GM18505 (cell line): Measurements from ENCODE around the gene DUSP12.

Experiments used
- ATAC-seq: cut with Tn5 transposase; IDR thresholded peaks from one replicate; pipeline ENCODE4 v1.9.1; 2021; ENCODE audit not compliant: unreplicated experiment
- POLR2A ChIP-seq: IDR thresholded peaks from 4 replicates; pipeline ENCODE4 v1.6.1; 2011; ENCODE audit warnings: borderline replicate concordance; ENCODE audit not compliant: insufficient read depth, insufficient read length; ENCODE audit errors: extremely low read depth

The DUSP12 gene

DNA sequence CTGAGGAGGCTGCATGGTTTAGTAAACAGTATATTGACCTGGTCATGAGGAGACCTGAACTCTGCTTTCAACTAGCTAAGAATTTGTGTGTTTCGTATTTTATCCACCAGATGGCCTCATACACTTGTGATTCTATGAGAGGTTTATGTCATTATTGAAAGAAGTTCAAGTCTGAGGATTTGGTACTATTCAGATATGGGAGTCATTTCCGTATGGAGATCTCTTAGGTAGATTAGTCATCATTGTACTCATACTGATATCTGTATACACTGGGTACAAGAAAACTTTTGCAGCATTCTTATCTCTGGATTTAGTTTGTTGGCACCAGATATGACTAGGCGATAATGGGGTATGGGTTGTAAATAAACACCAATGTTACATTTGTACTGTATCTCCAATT is 43.2 kb downstream of the DUSP12 start:
- TF ChIP-seq POLR2A = no peak
- ATAC-seq = no peak

DNA sequence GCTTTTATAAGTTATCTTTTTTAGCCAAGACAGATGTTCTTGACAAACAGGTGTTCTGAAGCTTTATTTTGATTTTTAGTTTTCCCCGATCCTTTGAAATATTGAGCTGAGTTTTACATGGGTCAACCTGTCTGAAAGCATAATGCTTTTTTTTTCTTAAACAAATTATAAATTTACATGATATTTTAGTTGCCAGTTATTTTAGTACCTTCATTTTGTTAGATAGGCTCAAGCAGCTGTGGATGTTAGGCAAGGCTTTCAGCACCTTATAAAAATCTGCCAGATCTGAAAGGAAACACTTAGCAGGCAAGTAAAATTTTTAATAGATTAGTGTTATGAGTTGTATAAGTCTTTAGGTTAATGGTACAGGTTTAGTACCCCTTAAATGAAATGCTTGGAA is 50.2 kb downstream of the DUSP12 start:
- ATAC-seq = no peak
- TF ChIP-seq POLR2A = no peak

DNA sequence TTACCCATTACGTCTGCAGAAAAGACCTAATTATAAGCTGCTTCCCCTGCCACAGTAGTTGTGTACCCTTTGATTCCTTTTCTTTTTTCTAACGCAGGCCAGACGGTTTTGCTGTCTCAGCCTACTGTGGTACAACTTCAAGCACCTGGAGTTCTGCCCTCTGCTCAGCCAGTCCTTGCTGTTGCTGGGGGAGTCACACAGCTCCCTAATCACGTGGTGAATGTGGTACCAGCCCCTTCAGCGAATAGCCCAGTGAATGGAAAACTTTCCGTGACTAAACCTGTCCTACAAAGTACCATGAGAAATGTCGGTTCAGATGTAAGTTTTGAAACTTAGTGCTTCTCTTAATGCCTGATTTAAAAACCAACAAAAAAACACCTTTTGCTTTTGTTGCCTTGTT is 52.4 kb downstream of the DUSP12 start:
- no peak for ATAC-seq
- no peak for TF ChIP-seq POLR2A

DNA sequence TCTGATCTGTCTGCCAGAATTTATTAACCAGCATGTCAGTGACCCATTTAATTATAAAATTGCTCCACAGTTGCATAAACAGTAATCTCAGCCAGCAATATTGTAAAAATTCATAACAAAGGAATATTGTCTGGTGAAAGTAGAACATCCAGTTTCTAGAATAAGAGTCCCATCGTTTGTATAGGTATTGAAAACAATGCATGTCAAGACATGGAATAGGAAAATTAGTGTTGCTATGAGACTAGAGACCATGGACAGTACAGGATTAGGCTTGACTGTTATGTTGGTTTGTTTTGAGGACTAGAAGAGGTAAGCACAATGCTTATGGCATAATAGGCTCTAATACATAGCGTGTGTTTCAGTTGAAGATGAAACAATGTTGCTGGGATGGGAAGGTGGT is 53.6 kb downstream of the DUSP12 start:
- no peak for ATAC-seq
- no peak for TF ChIP-seq POLR2A

DNA sequence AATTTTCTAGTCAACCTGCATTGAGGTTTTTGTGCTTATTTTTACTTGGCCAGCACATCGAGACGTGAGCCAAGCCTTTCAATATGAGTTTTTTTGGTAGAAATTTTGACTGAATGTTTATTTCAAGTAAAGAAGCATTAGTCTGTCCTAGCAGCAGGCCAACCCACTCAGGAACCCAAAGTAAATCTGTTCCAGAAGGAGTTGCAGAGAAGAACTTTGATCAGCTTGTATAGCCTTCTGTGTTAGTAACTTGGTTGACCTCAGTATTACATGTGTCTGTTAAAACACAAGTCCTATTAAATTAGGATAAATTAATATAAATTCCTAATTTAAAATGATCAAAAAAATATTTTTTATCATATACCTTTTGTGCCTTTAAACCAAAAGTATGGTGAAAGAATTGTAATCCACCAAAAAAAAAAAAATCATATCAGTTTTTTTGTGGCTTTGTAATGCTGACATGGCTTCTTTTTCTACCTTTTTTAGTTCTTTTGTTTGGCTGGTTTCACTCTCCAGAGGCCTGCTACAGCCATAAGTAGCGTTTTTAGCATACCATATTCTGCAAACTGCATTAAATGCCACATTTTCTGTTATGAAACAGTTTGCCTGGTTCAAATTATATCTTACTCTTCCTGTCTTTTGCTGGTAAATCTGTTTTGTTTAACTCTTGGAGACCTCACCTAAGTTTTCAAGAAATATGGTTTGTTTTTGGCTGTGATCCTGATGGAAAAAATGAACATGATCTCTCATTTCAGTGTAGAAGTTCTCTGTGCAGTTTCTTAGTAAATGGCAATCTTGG is 56.0 kb downstream of the DUSP12 start:
- no peak for ATAC-seq
- TF ChIP-seq POLR2A = no peak
